H9 (cell line): ENCODE results near the gene PEX5L. TPM values are rescaled to one million over a fixed set of nuclear protein-coding genes. Genes with fewer than 3 reads are reported as not detected.

Experiments
- DNase-seq: peaks from one replicate; pipeline ENCODE4 v3.0.0-alpha.2; 2017
- H2AFZ ChIP-seq: one replicate; pipeline ENCODE4 v1.6.1; 2013; ENCODE audit warnings: mild to moderate bottlenecking, low read length, control low read depth, moderate library complexity
- H2AK5ac ChIP-seq: 2 replicates; pipeline ENCODE4 v1.6.1; 2013; ENCODE audit warnings: low read length, control low read depth, mixed read lengths; ENCODE audit not compliant: insufficient read length
- H2BK120ac ChIP-seq: one replicate; pipeline ENCODE4 v1.6.1; 2013; ENCODE audit warnings: low read depth, mild to moderate bottlenecking, low read length, control low read depth, inconsistent platforms; ENCODE audit not compliant: poor library complexity, severe bottlenecking
- H2BK12ac ChIP-seq: 2 replicates; pipeline ENCODE4 v1.6.1; 2013; ENCODE audit warnings: low read length, control low read depth, mixed read lengths, low read depth; ENCODE audit not compliant: insufficient read length
- H2BK15ac ChIP-seq: 2 replicates; pipeline ENCODE4 v1.6.1; 2013; ENCODE audit warnings: low read depth, low read length, control low read depth
- H2BK20ac ChIP-seq: one replicate; pipeline ENCODE4 v1.6.1; 2013; ENCODE audit warnings: low read depth, mild to moderate bottlenecking, low read length, control low read depth, inconsistent platforms; ENCODE audit not compliant: poor library complexity, severe bottlenecking
- H2BK5ac ChIP-seq: 2 replicates; pipeline ENCODE4 v1.6.1; 2013; ENCODE audit warnings: low read length, control low read depth, mixed read lengths; ENCODE audit not compliant: insufficient read length
- H3K14ac ChIP-seq: 2 replicates; pipeline ENCODE4 v1.6.1; 2013; ENCODE audit warnings: low read length, control low read depth; ENCODE audit not compliant: insufficient read depth
- H3K18ac ChIP-seq: 2 replicates; pipeline ENCODE4 v1.6.1; 2013; ENCODE audit warnings: low read depth, mild to moderate bottlenecking, mixed read lengths, low read length, control low read depth; ENCODE audit not compliant: insufficient read length
- H3K23ac ChIP-seq: 2 replicates; pipeline ENCODE4 v1.6.1; 2013; ENCODE audit warnings: low read length, control low read depth, mixed read lengths, low read depth; ENCODE audit not compliant: insufficient read length
- H3K23me2 ChIP-seq: 2 replicates; pipeline ENCODE4 v1.6.1; 2013; ENCODE audit warnings: low read depth, mild to moderate bottlenecking, mixed read lengths, low read length, control low read depth; ENCODE audit not compliant: insufficient read length, poor library complexity, severe bottlenecking
- H3K27ac ChIP-seq: 2 replicates; pipeline ENCODE4 v1.5.1; 2013; ENCODE audit warnings: low read length, control low read depth, mixed read lengths, low read depth; ENCODE audit not compliant: insufficient read length
- H3K27me3 ChIP-seq: 2 replicates; pipeline ENCODE4 v1.6.1; 2013; ENCODE audit warnings: low read length, control low read depth, inconsistent platforms; ENCODE audit not compliant: insufficient read depth
- H3K4ac ChIP-seq: 2 replicates; pipeline ENCODE4 v1.6.1; 2013; ENCODE audit warnings: low read depth, mild to moderate bottlenecking, control low read depth, inconsistent platforms, low read length, moderate library complexity
- H3K4me1 ChIP-seq: 2 replicates; pipeline ENCODE4 v1.6.1; 2013; ENCODE audit warnings: low read length, control low read depth, inconsistent platforms; ENCODE audit not compliant: insufficient read depth
- H3K4me2 ChIP-seq: 2 replicates; pipeline ENCODE4 v1.6.1; 2013; ENCODE audit warnings: low read length, control low read depth, mixed read lengths; ENCODE audit not compliant: insufficient read length, insufficient read depth
- H3K56ac ChIP-seq: 2 replicates; pipeline ENCODE4 v1.6.1; 2013; ENCODE audit warnings: low read depth, mild to moderate bottlenecking, mixed read lengths, low read length, control low read depth; ENCODE audit not compliant: insufficient read length
- H3K79me1 ChIP-seq: 2 replicates; pipeline ENCODE4 v1.6.1; 2013; ENCODE audit warnings: low read depth, mild to moderate bottlenecking, moderate library complexity, low read length, control low read depth, inconsistent platforms; ENCODE audit not compliant: insufficient read depth, poor library complexity, severe bottlenecking
- H3K79me2 ChIP-seq: 2 replicates; pipeline ENCODE4 v1.6.1; 2013; ENCODE audit warnings: low read length, control low read depth, inconsistent platforms; ENCODE audit not compliant: insufficient read depth
- H3K9ac ChIP-seq: 2 replicates; pipeline ENCODE4 v1.6.1; 2013; ENCODE audit warnings: low read length, control low read depth, mixed read lengths; ENCODE audit not compliant: insufficient read length; ENCODE audit errors: extremely low read depth
- H3K9me3 ChIP-seq: one replicate; pipeline ENCODE4 v1.6.1; 2013; ENCODE audit warnings: low read depth, low read length, inconsistent platforms; ENCODE audit not compliant: control insufficient read depth
- H3T11ph ChIP-seq: one replicate; pipeline ENCODE4 v1.6.1; 2013; ENCODE audit warnings: mild to moderate bottlenecking, low read length, control low read depth, inconsistent platforms
- H4K20me1 ChIP-seq: one replicate; pipeline ENCODE4 v1.6.1; 2013; ENCODE audit not compliant: control insufficient read depth, insufficient read length, insufficient read depth
- H4K5ac ChIP-seq: 2 replicates; pipeline ENCODE4 v1.6.1; 2013; ENCODE audit warnings: low read depth, mild to moderate bottlenecking, mixed read lengths, low read length, control low read depth; ENCODE audit not compliant: insufficient read length
- H4K8ac ChIP-seq: replicated peaks from 2 replicates; pipeline ENCODE4 v1.6.1; 2013; ENCODE audit warnings: low read length, control low read depth, mixed read lengths, low read depth; ENCODE audit not compliant: insufficient read length
- H4K91ac ChIP-seq: 2 replicates; pipeline ENCODE4 v1.6.1; 2013; ENCODE audit warnings: low read depth, mild to moderate bottlenecking, moderate library complexity, mixed read lengths, low read length, control low read depth; ENCODE audit not compliant: insufficient read length
- H3K27ac Mint-ChIP-seq, 3 experiments: 2 replicates in 2 of 3; 3 replicates in 1 of 3; pipeline ENCODE4 v1.8.0; 2020 to 2021; ENCODE audit warnings: mixed read lengths in 3 of 3, mild to moderate bottlenecking in 1 of 3, moderate library complexity in 1 of 3
- H3K27me3 Mint-ChIP-seq: 2 replicates; pipeline ENCODE4 v1.8.0; 2021; ENCODE audit warnings: low read depth, mild to moderate bottlenecking, moderate library complexity, mixed read lengths
- H3K36me3 Mint-ChIP-seq, 3 experiments: 2 replicates in 2 of 3; 3 replicates in 1 of 3; pipeline ENCODE4 v1.8.0; 2020 to 2021; ENCODE audit warnings: low read depth in 3 of 3, mixed read lengths in 3 of 3; ENCODE audit not compliant: insufficient read depth in 1 of 3
- H3K4me1 Mint-ChIP-seq, 2 experiments: 2 replicates each; pipeline ENCODE4 v1.8.0; 2020; ENCODE audit warnings: mixed read lengths in 2 of 2
- H3K4me3 Mint-ChIP-seq, 2 experiments: 2 replicates in 1 of 2; 3 replicates in 1 of 2; pipeline ENCODE4 v1.8.0; 2020 to 2021; ENCODE audit warnings: mild to moderate bottlenecking in 2 of 2, mixed read lengths in 2 of 2, moderate library complexity in 1 of 2
- H3K9me3 Mint-ChIP-seq, 2 experiments: 2 replicates in 1 of 2; 3 replicates in 1 of 2; pipeline ENCODE4 v1.8.0; 2020; ENCODE audit warnings: mild to moderate bottlenecking in 2 of 2, mixed read lengths in 2 of 2, moderate library complexity in 1 of 2
- CTCF ChIP-seq: fragments of 200-600 bp; sonication (generic); conservative IDR thresholded peaks from 3 replicates; pipeline ENCODE4 v1.8.0; 2021; ENCODE audit warnings: antibody characterized with exemption, mild to moderate bottlenecking
- WGBS: extraction: QIAGEN DNeasy Blood & Tissue Kit; methylation state at CpG from one replicate; pipeline ENCODE4 v1.1.7; 2013; ENCODE audit warnings: missing lambda C conversion rate, low lambda C conversion rate, mixed read lengths; ENCODE audit not compliant: insufficient read length; ENCODE audit errors: extremely low coverage; 5-methylcytosine and 5-hydroxymethylcytosine counted together
- total RNA-seq: library from RNA; stranded (reverse); gene quantifications from 2 replicates; pipeline ENCODE4 v1.2.1, GENCODE V29; 2021

Gene PEX5L
- total RNA-seq, 1 experiment from 2014 or later, result 0.85 TPM

GRCh38 chr3:179972881-179973423 lies 63.8 kb downstream of the PEX5L start:
- Histone ChIP-seq H2BK5ac (no peak overlapping the region), H2BK12ac (no peak overlapping the region), H4K5ac (no peak overlapping the region), H3K79me2 (no peaks in the 10 kb centered on the region), H2BK20ac (no peak overlapping the region), H3K23ac (no peak overlapping the region), H3K18ac (no peak overlapping the region), H3K27ac (no peak overlapping the region), H3K9ac (no peak overlapping the region), H4K91ac (no peak overlapping the region), H2BK15ac (no peak overlapping the region), H2AFZ (no peak overlapping the region), H3K4me1 (no peaks in the 10 kb centered on the region), H3K27me3 (no peaks in the 10 kb centered on the region), H3K23me2 (no peaks in the 10 kb centered on the region), H3K14ac (no peak overlapping the region), H3K9me3 (no peaks in the 10 kb centered on the region), H4K8ac (no peak overlapping the region), H3K56ac (no peak overlapping the region), H3K79me1 (no peaks in the 10 kb centered on the region), H2BK120ac (no peak overlapping the region), H3T11ph (no peak overlapping the region), H3K4me2 (no peak overlapping the region), H3K4ac (no peak overlapping the region), H4K20me1 (no peaks in the 10 kb centered on the region), H2AK5ac (no peak overlapping the region)
- no peaks in the 10 kb centered on the region for H3K27me3 Mint-ChIP-seq
- TF ChIP-seq CTCF, result no peak
- no peaks in the 10 kb centered on the region for H3K9me3 Mint-ChIP-seq
- peaks cover 7 to 17% of the 10 kb centered on the region in 2 experiments for H3K4me1 Mint-ChIP-seq
- H3K4me3 Mint-ChIP-seq, result no peak overlapping the region
- no peak overlapping the region for H3K27ac Mint-ChIP-seq
- WGBS, result no CpG with 5 or more reads among the region's 2 CpGs
- no peak for DNase-seq
- H3K36me3 Mint-ChIP-seq, result no peaks in the 10 kb centered on the region
